Heart left ventricle (tissue), 16 donors: ENCODE measurements around the gene TENT4B. TPM values are rescaled to one million over a fixed set of nuclear protein-coding genes. Genes with fewer than 3 reads are reported as not detected.

Experiments
- ATAC-seq, 4 donors: fragments of 200-7000 bp; cut with Tn5 transposase; one replicate each; pipeline ENCODE4 v1.9.1; 2020 to 2022; ENCODE audit warnings: moderate library complexity in 4 of 4, mild to moderate bottlenecking in 3 of 4, moderate number of reproducible peaks in 1 of 4
- DNase-seq, 5 donors: peaks; one replicate each; pipeline ENCODE4 v3.0.0-alpha.2; 2020
- H3K27ac ChIP-seq, 12 donors: fragments of 200-600 bp; sonication (generic) in 4 of 12; one replicate each; pipeline versions ENCODE4 v1.5.0 to v1.8.0; 2016 to 2022; ENCODE audit warnings: mild to moderate bottlenecking in 2 of 12
- H3K27me3 ChIP-seq, 9 donors: fragments of 200-600 bp; sonication (generic) in 2 of 9; one replicate each; pipeline versions ENCODE4 v1.5.1 to v1.8.0; 2016 to 2022; ENCODE audit warnings: mild to moderate bottlenecking in 3 of 9
- H3K36me3 ChIP-seq, 9 donors: fragments of 200-600 bp; sonication (generic) in 2 of 9; one replicate each; pipeline versions ENCODE4 v1.5.0 to v1.8.0; 2018 to 2022; ENCODE audit warnings: mild to moderate bottlenecking in 2 of 9
- H3K4me1 ChIP-seq, 12 donors: fragments of 200-600 bp; sonication (generic) in 4 of 12; one replicate each; pipeline versions ENCODE4 v1.5.0 to v1.8.0; 2016 to 2022; ENCODE audit warnings: mild to moderate bottlenecking in 3 of 12
- H3K4me3 ChIP-seq, 12 donors: fragments of 200-600 bp; sonication (generic) in 4 of 12; one replicate each; pipeline versions ENCODE4 v1.5.0 to v1.8.0; 2017 to 2022; ENCODE audit warnings: mild to moderate bottlenecking in 9 of 12, moderate library complexity in 4 of 12
- H3K9me3 ChIP-seq, 12 donors: fragments of 200-600 bp; sonication (generic) in 4 of 12; one replicate each; pipeline versions ENCODE4 v1.5.0 to v1.8.0; 2016 to 2022; ENCODE audit warnings: mild to moderate bottlenecking in 1 of 12
- POLR2A ChIP-seq, 2 donors: fragments of 450-650 bp; IDR thresholded peaks; one replicate each; pipeline ENCODE4 v1.6.1; 2017; ENCODE audit warnings: antibody characterized with exemption in 2 of 2, mild to moderate bottlenecking in 2 of 2, moderate library complexity in 2 of 2
- WGBS, 4 donors: extraction: QIAGEN DNeasy Blood & Tissue Kit in 2 of 4; methylation state at CpG; one replicate each; pipeline versions ENCODE4 v1.1.5 to v1.1.7; 2013 to 2018; 5-methylcytosine and 5-hydroxymethylcytosine counted together
- intact Hi-C, 10 donors: fragments of 100-400 bp; cut with DNase I; formaldehyde crosslinking; loops; one replicate each; pipeline versions ENCODE4 v1.11.1 to v1.14.2; 2022
- polyA plus RNA-seq, 2 donors: library from polyadenylated mRNA; stranded (reverse); fragments of 200-250 nt; gene quantifications; one replicate each; pipeline ENCODE4 v1.2.3, GENCODE V29; 2013
- total RNA-seq, 9 donors: library from RNA; depleted of rRNA in 2 of 9; stranded (reverse); fragments of >200 nt in 2 of 9; fragmentation: NEBNext Ultra II Directional in 3 of 9; extraction: Animal tissue kit (Norgen Biotek cat#: 25700) in 3 of 9; gene quantifications; one replicate each; pipeline versions ENCODE4 v1.1.0 to v1.2.4, GENCODE V29; 2016 to 2023
- TF ChIP-seq, protein P1 (sequence below), 12 donors: fragments of 200-600 bp; sonication (generic) in 4 of 12; IDR thresholded peaks; one replicate each; pipeline versions ENCODE4 v1.5.0 to v1.8.0; 2018 to 2022; ENCODE audit warnings: antibody characterized with exemption in 12 of 12, mild to moderate bottlenecking in 5 of 12
- donor health status: ischemic (EF 13 %, LVEDD 7.1; RV severe dilation, severe dysfunction).
- donor health status: healthy with polysubstance abuse.
- donor health status: DM: no; HTN: yes; CAD: no.
- donor health status: DM: no; HTN: no; CAD: no.
- donor health status: ischemic (EF 25% LVEDD 6.9; RV normal size, moderate dysfunction).
- donor health status: ischemic (EF 25% LVEDD 5.7; RV mildly dilated, moderate dysfunction).
- donor health status: healthy.
- donor health status: DM: yes; HTN: yes; CAD: no.
- donor health status: ischemic (EF 35%, LVEDD 5.7; RV mildly dilated, moderate dysfunction).
- donor health status: nonischemic (EF 11% LVEDD 7.7; RV severe dilation, severe dysfunction).
- donor health status: DM: yes; HTN: yes; CAD: no.
- donor health status: PGD.
- donor health status: ischemic (EF 29% LVEDD 5.4; RV normal size, mild dysfunction).
- donor health status: nonischemic (EF 23%, LVEDD 6.1; RV moderate dilation, normal function).

The TENT4B gene
- total and polyA plus RNA-seq, 11 donors = 2.2 to 8.8 (median 6.5) TPM

DNA sequence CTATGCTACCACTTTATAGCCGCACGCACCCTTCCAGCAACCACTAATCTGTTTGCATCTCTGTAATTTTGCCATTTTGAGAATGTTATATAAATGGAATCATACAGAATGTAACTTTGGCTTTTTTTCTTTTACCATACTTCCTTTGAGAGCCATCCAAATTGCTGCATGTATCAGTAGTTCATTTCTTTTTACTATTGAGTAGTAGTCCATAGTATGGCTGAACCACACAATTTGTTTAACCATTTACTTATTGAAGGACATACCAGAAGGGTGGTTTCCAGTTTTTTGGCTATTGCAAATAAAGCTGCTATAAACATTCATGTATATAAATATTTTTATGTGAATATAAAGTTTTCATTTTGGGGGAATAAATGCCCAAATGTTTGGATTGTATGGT lies 8.8 kb downstream of the TENT4B start:
- 95 to 98% (median 97%) methylated on average over 2 of the region's 2 CpGs for WGBS, 4 donors
- Histone ChIP-seq H3K27ac (no peak overlapping the region), H3K4me1 (peaks cover 0 to 64% (median 30%) of the 10 kb centered on the region in 12 donors)

DNA sequence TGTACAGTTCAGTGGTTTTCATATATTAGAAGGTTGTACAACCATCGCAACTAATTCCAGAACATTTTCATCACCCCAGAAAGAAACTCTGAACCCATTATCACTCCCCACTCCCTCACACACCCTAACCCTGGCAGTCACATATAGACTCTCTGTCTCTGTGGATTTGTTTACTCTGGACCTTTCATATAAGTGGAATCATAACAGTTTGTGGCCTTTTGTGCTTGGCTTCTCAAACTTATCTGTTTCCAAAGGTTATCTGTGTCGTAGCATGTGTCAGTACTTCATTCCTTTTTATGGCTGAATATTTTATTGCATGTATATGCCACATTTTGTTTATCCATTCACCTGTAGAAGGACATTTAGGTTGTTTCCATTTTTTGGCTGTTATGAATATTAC lies 12.4 kb downstream of the TENT4B start:
- peaks cover 0 to 63% (median 29%) of the 10 kb centered on the region in 12 donors for H3K4me1 ChIP-seq
- H3K9me3 ChIP-seq = no peaks in the 10 kb centered on the region
- ATAC-seq (no peak), DNase-seq (no peak)
- 74 to 81% (median 75%) methylated on average over 2 of the region's 2 CpGs for WGBS, 4 donors
- intact Hi-C loops = no loop called here
- TF ChIP-seq POLR2A (IDR thresholded peaks at IDR 0.05) = no peak
- TF ChIP-seq, protein P1, sequence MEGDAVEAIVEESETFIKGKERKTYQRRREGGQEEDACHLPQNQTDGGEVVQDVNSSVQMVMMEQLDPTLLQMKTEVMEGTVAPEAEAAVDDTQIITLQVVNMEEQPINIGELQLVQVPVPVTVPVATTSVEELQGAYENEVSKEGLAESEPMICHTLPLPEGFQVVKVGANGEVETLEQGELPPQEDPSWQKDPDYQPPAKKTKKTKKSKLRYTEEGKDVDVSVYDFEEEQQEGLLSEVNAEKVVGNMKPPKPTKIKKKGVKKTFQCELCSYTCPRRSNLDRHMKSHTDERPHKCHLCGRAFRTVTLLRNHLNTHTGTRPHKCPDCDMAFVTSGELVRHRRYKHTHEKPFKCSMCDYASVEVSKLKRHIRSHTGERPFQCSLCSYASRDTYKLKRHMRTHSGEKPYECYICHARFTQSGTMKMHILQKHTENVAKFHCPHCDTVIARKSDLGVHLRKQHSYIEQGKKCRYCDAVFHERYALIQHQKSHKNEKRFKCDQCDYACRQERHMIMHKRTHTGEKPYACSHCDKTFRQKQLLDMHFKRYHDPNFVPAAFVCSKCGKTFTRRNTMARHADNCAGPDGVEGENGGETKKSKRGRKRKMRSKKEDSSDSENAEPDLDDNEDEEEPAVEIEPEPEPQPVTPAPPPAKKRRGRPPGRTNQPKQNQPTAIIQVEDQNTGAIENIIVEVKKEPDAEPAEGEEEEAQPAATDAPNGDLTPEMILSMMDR (IDR thresholded peaks at IDR 0.05) = no peak
- H3K4me3 ChIP-seq = no peak overlapping the region
- no peaks in the 10 kb centered on the region for H3K36me3 ChIP-seq
- H3K27ac ChIP-seq = no peak overlapping the region
- H3K27me3 ChIP-seq = no peaks in the 10 kb centered on the region

More for the DNA sequence above, 8.8 kb downstream of the TENT4B start:
- no peak for DNase-seq
- intact Hi-C loops = no loop called here
- peaks cover 0 to 4% (median 0%) of the 10 kb centered on the region in 9 donors for H3K36me3 ChIP-seq
- H3K9me3 ChIP-seq = no peaks in the 10 kb centered on the region
- TF ChIP-seq, protein P1 (IDR thresholded peaks at IDR 0.05) = no peak
- TF ChIP-seq POLR2A (IDR thresholded peaks at IDR 0.05) = no peak
- H3K27me3 ChIP-seq = no peaks in the 10 kb centered on the region
- ATAC-seq = no peak
- H3K4me3 ChIP-seq = no peak overlapping the region

DNA sequence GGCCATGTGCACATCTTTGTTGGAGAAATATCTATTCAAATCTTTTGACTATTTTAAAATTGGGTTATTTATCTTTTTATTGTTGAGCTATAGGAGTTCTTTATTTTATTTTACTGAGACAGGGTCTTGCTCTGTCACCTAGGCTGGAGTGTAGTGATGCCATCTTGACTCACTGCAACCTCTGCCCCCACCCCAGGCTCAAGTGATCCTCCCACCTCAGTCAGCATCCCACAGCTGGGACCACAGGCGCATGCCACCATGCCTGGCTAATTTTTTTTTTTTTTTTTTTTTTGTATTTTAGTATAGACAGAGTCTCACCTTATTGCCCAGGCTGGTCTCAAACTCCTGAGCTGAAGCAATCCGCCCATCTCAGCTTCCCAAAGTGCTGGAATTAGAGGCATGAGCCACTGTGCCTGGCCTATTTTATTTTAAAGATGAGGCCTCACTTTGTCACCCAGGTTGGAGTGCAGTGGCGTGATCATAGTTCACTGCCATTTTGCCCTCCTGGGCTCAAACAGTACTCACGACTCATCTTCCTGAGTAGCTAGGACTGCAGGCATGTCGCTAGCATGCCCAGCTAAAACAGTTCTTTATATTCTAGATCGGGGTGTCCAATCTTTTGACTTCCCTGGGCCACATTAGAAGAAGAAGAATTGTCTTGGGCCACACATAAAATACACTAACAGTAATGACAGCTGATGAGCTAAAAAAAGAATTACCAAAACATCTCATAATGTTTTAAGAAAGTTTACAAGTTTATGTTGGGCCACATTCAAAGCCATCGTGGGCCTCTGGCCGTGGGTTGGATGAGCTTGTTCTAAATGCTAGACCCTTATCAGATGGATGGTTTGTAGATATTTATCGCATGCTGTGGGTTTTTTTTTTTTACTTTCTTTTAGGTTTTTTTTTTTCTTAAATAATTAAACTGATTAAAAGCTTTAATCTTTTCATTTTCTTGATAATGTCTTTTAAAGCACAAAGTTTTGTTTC lies 13.7 kb downstream of the TENT4B start:
- H3K27me3 ChIP-seq = no peaks in the 10 kb centered on the region
- no peaks in the 10 kb centered on the region for H3K36me3 ChIP-seq
- peak overlapping the region in 1 of 12 donors; percentile 44 for H3K27ac ChIP-seq
- H3K4me1 ChIP-seq = peaks cover 0 to 61% (median 20%) of the 10 kb centered on the region in 12 donors
- WGBS, 4 donors = 77 to 81% (median 78%) methylated on average over 9 of the region's 9 CpGs
- H3K4me3 ChIP-seq = no peak overlapping the region
- no peak for TF ChIP-seq POLR2A (IDR thresholded peaks at IDR 0.05)
- TF ChIP-seq, protein P1 (IDR thresholded peaks at IDR 0.05) = no peak
- no peaks in the 10 kb centered on the region for H3K9me3 ChIP-seq
- no peak for ATAC-seq
- intact Hi-C loops = no loop called here
- DNase-seq = no peak

DNA sequence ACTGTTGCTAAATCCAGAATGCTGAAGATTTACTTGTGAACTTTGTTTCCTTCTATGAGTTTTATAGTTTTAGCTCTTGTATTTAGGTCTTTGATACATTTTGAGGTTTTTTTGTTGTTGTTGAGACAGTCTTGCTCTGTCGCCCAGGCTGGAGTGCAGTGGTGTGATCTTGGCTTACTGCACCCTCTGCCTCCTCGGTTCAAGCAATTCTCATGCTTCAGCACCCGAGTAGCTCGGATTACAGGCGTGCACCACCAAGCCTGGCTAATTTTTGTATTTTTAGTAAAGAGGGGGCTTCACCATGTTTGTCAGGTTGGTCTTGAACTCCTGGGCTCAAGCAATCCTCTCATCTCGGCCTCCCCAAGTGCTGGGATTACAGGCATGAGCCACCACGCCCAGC lies 14.4 kb downstream of the TENT4B start:
- ATAC-seq (no peak), DNase-seq (no peak)
- TF ChIP-seq, protein P1 (IDR thresholded peaks at IDR 0.05) = no peak
- no peak for TF ChIP-seq POLR2A (IDR thresholded peaks at IDR 0.05)
- Histone ChIP-seq H3K9me3 (no peaks in the 10 kb centered on the region), H3K27me3 (no peaks in the 10 kb centered on the region), H3K4me3 (no peak overlapping the region), H3K27ac (peak overlapping the region in 1 of 12 donors; percentile 44), H3K36me3 (no peaks in the 10 kb centered on the region), H3K4me1 (peaks cover 0 to 59% (median 20%) of the 10 kb centered on the region in 12 donors)
- intact Hi-C loops = no loop called here
- WGBS, 4 donors = 82 to 91% (median 88%) methylated on average over 7 of the region's 7 CpGs
